ENCODE measurements around the gene CFAP77. TPM values are rescaled to one million over a fixed set of nuclear protein-coding genes. Genes with fewer than 3 reads are reported as not detected.

CFAP77 gene
- total RNA-seq, 4 donors from 2014 or later: 0.44 TPM; not detected in 3

DNA sequence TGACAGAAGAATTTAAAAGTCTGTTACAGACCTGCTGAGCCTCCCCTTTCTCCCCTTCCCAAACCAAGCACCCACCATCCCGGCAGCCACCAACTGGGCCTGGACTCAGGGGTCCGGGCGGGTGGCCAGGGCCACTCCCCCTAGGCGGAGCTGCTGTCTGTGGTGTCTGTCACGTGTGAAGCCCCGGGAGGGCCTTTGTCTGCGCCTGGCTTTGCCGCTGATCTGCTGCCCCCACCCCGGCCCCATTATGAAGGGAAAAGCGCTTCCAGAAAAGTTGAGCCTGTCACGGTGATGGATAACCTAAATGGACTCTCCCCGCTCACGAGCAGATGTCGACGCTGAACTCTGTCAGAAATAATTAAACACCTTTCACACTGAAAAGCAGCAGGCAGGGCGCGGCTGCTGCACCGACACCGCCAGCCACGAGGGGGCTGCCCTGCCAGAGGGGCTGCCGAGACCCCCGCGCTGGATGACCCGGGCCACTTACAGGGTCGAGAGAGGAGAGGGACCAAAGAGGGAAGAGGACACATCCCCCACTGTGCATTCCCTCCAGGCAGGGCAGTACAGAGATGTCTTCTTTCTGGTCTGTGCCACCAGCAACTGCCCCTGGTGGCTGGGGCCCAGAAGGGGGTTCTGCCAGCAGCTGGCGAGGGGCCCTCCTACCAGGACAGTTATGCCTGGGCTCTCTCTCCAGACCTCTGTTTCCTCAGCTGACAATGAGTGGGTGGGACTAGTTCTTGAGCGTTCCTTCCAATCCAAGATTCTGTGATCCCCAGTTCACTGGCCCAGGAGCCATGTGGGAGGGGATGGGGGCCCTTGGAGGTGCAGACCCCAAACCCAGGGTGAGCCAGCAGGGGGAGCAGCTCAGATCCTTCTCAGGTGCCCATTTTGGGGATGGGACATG, 136.4 kb downstream of the CFAP77 start:
- Histone ChIP-seq H3K27ac (no peak overlapping the region), H3K36me3 (no peaks in the 10 kb centered on the region), H3K4me1 (peaks cover 9 to 13% of the 10 kb centered on the region in 2 donors), H3K27me3 (no peaks in the 10 kb centered on the region), H3K4me3 (replicated peaks in 1 of 3) (no peak overlapping the region), H3K9me3 (no peaks in the 10 kb centered on the region)
- DNase-seq: peak; percentile 49 to 58
- TF ChIP-seq CTCF (IDR thresholded peaks at IDR 0.05) (peak in 1 of 6 experiments; percentile 22), POLR2A (IDR thresholded peaks at IDR 0.05) (no peak)
- WGBS, 2 donors: 9 to 15% methylated on average over 6 to 21 of the region's 27 CpGs
- intact Hi-C loops (cut with DNase I): no loop called here

DNA sequence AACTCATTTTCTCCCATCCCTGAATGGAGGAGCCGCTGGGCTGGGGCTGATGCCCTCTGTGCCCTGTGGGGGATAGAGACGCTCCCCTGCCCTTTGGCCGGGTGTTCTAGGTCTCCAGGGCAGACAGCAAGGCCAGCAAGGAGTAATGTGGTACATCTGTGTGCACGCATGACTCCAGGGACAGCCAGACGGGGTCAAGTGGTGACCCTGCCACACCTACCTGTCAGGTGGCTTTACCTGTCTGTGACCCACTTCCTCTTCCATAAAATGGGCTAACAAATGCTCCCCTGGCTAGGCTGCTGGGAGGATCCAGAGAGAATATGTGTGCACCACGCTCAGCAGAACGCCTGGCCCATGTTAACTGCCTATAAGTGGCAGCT, 137.0 kb downstream of the CFAP77 start:
- 87 to 100% methylated on average over 2 to 7 of the region's 7 CpGs for WGBS, 2 donors
- H3K36me3 ChIP-seq: no peaks in the 10 kb centered on the region
- no peaks in the 10 kb centered on the region for H3K9me3 ChIP-seq
- no peak overlapping the region for H3K27ac ChIP-seq
- no peak for TF ChIP-seq POLR2A (IDR thresholded peaks at IDR 0.05)
- TF ChIP-seq CTCF (IDR thresholded peaks at IDR 0.05): no peak
- H3K4me3 ChIP-seq (replicated peaks in 1 of 3): no peak overlapping the region
- DNase-seq: no peak
- H3K27me3 ChIP-seq: no peaks in the 10 kb centered on the region
- peaks cover 9 to 13% of the 10 kb centered on the region in 2 donors for H3K4me1 ChIP-seq
- intact Hi-C loops (cut with DNase I): no loop called here

DNA sequence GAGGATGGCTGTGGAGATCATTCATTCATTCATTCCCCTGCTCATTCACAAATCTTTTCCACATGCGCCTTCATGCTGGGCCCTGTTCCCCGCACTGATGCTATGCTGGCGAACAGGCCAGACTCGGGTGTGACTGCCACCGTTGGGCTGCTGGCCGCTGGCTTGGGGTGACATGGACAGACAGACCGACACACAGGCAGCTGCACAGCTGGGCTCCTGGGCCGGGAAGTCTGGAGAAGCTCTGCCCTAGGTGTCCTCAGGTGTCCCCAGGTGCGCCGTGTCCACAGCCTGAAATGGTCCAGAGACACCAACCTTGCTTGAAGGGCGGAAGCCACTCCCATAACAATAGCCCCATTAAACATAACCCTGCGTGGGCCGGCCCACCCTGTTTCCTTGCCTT, 137.4 kb downstream of the CFAP77 start:
- TF ChIP-seq CTCF (IDR thresholded peaks at IDR 0.05) (no peak), POLR2A (IDR thresholded peaks at IDR 0.05) (no peak)
- H3K36me3 ChIP-seq: no peaks in the 10 kb centered on the region
- peaks cover 9 to 13% of the 10 kb centered on the region in 2 donors for H3K4me1 ChIP-seq
- no peak for DNase-seq
- intact Hi-C loops (cut with DNase I): no loop called here
- no peaks in the 10 kb centered on the region for H3K27me3 ChIP-seq
- H3K4me3 ChIP-seq (replicated peaks in 1 of 3): no peak overlapping the region
- 94% methylated on average over 9 to 13 of the region's 13 CpGs for WGBS, 2 donors
- H3K27ac ChIP-seq: no peak overlapping the region
- H3K9me3 ChIP-seq: no peaks in the 10 kb centered on the region

GRCh38 chr9:132547976-132548730, 138.1 kb downstream of the CFAP77 start:
- intact Hi-C loops (cut with DNase I): no loop called here
- no peak overlapping the region for H3K4me3 ChIP-seq (replicated peaks in 1 of 3)
- H3K36me3 ChIP-seq: no peaks in the 10 kb centered on the region
- WGBS, 2 donors: 83 to 84% methylated on average over 21 of the region's 21 CpGs
- no peak overlapping the region for H3K27ac ChIP-seq
- no peak for DNase-seq
- H3K27me3 ChIP-seq: no peaks in the 10 kb centered on the region
- no peaks in the 10 kb centered on the region for H3K9me3 ChIP-seq
- TF ChIP-seq CTCF (IDR thresholded peaks at IDR 0.05) (no peak), POLR2A (IDR thresholded peaks at IDR 0.05) (no peak)
- peaks cover 9 to 12% of the 10 kb centered on the region in 2 donors for H3K4me1 ChIP-seq
